ENCODE results near the gene NHLH1.

- TF ChIP-seq CTCF (conservative IDR thresholded peaks at IDR 0.05; ENCODE audit: low read length) (peak; percentile 99), EZH2phosphoT487 (IDR thresholded peaks at IDR 0.05; ENCODE audit: borderline replicate concordance, low read depth, low read length) (no peak)
These were observed 9.8 kb downstream of the NHLH1 start for GRCh38 chr1:160376525-160377131.

All from OCI-LY7 (cell line).